HPDE6-E6E7 (cell line): ENCODE measurements around the gene C2CD2.

Experiments used
- DNase-seq: peaks from one replicate; pipeline ENCODE4 v3.0.0; 2011; ENCODE audit warnings: missing footprints; ENCODE audit errors: extremely low spot score

The C2CD2 gene

DNA sequence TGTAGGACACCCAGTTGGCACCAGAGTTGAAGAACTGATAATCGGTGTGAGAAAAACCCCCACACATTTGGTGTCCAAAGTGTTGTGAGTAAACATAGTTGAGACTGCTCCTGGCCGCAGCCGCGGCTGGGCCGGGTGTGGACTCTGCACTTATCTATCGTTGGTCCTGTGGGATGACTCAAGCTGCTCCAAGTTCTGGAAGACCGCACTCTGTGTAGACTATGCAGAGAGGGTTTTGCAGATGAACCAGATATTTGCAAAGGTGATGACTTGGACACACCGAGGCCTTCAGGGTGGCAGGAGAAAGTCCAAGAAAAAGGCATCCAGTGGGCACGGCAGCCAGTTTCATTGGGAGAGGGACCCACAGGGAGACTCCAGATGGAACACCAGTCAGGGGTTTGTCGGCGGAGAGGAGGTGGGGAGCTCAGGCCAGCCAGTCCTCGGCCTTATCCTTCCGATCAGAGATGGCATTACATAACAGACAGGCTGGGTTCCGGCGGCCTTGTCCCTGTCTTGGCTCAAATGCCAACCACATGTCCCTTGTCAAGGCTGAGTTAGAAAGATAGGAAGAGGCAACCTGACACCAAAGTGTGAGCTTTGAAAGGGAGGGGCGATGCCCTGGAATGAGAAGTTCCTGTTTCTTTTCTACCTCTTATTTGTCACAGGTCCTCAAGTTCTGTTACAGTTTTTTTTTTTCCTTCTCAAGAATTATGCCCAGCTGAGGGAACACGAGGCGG lies 21.1 kb downstream of the C2CD2 start:
- DNase-seq = no peak

DNA sequence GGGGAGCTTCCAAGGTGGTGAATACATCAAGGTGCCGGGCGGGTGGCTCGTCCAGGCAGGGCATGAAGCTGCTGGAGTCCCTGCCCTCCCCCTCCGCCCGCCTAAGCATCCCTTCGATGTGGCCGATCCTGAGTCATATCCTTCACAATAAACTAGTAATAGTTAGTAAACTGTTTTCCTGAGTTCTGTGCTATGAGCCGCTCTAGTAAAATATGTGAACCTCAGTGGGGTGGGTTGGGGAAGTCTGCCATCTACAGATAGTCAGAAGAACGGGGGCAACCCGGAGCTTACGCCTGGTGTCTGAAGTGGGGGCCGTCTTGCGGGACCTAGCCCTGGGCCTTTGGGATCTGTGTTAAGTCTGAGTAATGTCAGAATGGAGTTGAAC lies 21.6 kb downstream of the C2CD2 start:
- DNase-seq = peak; percentile 88

DNA sequence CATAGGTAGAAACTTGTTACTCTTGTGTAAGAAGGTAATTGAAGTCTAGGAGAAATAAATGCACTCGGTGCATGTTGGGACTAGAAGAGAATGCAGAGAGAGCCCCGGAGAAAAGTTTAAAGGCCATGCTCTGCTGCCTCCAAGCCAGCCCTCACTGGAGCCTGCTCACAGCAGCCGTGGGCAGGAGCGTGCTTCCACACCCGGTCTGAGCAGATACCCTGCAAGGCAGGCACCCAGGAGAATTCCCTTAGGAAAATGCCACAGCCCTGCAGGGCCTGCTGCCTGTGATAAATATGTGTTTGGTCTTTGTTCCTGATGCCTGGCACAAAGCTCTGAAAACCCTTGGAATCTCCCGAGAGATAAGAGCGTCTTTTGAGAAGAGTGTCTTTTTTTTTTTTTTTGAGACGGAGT lies 22.8 kb downstream of the C2CD2 start:
- DNase-seq = peak; percentile 80

DNA sequence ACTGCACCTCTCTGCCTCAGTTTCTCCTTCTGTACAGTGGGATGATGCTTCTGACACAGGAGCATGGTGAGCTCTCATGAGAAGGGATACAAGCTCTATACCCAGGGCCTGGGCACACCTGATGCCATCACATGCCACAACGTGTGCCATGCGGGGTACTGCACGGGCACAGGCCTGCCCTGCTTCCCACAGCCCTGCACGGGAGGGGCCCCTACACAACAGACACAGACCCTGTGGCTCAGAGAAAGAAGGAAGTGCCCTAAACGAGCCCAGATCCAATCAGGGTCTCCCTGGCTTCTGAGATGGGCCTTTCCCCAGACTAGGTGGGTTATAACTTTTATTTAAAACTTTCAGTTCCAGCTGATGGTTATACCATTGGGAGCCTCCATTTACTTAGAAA lies 24.6 kb downstream of the C2CD2 start:
- DNase-seq = no peak

DNA sequence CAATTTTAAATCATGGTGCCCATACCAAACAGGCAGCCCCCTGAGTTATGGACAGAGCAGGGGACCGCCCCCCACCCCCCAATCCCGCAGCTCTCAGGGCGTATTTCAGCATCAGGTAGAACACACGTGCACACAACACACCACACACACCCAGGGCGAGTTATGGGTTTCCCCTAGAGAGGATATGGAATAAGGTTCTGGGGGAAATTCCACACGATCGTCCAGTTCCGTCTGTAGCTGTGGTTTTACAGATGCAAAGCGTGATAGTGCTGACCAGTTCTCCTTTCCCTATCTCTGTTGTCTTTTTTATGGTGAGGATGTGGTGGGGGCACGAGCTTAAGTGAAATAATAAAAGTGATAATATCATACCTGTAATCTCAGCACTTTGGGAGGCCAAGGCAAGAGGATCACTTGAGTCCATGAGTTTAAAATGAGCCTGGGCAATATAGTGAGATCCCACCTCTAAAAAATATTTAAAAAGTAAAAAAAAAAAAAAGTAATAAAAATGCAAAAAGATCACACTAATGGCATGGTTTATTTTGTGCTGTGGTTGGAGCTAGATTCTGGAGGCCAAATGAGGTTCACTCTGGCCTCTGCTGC lies 25.1 kb downstream of the C2CD2 start:
- DNase-seq = no peak

DNA sequence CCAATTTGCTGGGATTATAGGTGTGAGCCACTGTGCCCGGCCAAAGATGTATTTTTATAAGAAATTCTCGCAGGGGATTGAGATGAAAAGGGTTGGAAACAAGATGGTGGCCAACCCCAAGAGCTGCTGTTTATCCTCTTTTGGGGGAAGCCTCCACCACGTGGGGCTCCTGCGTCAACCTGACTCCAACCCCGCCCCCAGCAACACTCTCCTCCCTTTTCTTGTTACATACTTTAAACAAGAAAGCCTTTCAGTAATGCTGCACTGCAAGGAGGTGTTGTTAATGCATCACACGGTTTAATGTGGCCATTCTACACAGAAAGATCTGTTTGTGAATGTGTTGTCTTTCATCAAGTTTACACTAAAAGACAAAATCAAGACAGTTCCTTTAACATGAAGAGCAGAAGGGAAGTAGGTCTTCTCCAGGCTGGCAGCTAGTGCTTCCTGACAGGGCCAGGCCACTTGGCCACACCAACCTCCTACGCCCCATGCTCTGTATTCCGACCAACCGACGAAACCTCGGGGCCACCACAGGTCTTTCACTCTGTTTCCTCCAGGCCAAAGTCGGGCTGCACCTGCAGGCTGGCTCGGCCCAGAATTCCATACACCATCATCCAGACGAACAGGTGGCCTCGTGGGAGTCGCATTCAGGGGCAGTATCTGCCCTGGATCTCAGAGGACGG lies 25.9 kb downstream of the C2CD2 start:
- no peak for DNase-seq

DNA sequence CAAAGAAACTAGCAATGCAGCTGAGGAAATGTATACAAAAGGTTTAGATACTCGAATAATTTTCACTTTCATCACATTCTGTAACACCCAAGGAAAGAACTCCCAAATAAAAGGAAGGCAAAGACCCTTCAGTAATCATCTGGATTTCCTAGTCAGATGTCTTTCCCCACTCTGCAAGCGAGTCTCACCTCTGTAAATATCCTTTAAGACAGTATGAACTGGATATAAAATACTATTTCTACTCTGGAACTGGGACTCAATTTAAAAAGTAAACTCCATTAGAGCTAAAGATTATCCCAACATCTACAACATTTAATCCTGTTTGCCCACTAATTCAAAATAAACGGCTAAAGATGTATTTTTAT lies 27.0 kb downstream of the C2CD2 start:
- no peak for DNase-seq

DNA sequence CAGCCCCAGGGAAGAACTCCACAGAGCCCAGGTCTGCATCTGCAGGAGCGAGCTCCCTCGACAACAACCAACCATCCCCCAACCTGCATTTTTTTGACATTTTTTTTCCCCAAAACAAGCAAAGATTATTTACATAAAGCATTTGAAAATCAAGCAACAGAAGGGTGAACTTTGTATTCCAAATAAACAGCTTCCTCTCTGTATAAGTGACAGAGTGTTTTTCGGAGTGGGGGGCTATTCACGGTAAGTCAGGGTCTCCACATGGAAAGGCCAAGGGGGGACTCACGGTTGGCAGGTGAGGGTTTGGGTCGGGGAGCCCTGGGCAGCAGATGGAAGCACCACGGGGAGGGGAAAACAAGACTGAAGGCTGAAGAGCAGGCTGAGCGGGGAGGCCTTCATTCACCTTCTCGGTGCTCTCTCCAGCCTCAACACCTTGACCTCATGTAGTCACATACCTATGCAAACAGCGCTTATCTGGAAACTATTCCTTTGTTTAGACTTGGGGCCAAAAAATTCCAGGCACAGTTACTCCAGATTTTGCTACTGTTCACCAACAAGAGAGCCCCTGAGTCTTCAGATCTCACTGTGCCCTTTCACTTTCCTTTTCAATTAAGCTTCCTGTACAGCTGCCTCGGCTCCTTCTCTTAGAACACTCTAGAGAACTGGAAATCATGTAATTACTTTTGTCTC lies 27.6 kb downstream of the C2CD2 start:
- peak; percentile 41 for DNase-seq

DNA sequence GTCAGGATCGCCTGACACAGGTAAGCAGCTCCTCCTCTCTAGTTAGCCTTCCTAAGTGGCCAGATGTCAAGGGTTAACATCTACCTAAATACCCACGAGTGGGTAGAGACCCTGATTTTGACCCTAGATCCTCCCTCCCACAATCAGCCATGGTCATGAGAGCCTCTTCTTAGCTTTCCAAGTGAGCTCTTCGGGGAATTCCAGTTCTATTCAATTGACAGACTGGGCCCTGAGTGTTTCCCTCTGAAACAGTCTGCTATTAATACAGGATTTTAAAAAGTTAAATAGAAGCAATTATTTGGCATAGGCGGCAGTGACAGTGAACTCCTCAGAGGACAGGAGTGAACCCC lies 28.1 kb downstream of the C2CD2 start:
- no peak for DNase-seq

DNA sequence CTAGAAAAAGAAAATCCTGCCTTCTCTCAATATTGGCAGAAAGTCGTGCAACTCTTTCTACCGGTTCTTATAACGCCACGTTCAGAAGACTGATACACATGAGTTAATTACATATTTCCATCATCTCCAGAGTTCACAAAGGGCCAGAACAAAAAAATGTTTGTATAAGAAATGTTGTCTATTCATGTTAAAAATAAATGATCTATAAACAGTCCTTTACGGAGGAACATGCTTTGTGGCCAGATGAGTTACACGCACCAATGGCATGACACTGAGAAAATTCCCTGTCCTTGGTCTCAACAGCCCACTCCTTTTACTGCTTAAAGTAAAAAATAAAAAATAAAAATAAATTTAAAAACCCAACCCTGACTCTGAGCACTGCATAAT lies 29.5 kb downstream of the C2CD2 start:
- no peak for DNase-seq

DNA sequence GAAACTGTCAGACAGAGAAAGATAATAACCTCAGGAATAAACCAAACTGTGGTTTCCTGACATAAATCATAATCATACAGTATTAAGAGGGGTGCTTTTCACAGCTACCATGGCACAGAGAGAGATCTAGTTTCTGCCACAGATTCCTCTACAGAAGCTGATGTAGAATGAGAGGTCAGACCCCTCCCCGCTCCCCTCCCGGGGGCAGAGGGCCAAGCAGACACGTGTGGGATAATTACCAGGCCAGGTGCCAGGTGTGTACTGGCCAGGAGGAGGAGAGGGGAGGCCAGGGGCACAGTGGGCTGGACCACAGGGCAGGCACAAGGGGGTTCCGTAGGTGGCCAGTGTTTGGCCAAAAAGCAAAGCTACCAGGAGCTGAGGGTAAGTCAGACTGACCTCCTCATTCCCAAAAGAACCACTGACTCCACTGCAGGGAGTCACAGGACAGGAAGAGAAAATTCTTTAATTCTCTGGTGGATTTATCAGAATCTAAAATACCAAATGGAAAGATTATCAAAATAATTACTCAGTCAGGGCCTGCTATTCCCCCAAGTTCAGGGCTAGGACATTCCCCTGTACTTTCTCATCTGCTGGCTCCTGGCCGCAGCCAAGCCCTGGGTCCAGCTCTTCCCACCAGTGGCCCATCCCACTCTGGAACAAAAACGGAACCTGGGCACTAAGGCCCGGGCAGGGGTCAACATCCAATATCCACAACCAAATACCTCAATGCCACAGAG lies 30.0 kb downstream of the C2CD2 start:
- DNase-seq = no peak

DNA sequence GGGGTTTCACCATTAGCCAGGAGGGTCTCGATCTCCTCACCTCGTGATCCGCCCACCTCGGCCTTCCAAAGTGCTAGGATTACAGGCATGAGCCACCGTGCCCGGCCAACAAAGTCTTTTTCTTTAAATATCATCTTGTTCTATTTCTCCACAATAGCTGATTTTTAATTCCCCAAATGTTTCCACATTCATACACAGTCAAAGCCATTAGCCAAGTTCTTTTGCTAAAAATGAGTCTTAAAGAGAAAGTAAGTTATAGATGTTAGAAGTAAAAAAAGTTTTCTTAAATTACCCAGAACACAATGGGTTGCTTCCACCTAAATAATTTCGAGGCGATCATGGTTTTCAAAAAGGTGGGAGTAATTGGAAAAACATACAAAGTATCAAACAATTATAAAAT lies 30.6 kb downstream of the C2CD2 start:
- no peak for DNase-seq

DNA sequence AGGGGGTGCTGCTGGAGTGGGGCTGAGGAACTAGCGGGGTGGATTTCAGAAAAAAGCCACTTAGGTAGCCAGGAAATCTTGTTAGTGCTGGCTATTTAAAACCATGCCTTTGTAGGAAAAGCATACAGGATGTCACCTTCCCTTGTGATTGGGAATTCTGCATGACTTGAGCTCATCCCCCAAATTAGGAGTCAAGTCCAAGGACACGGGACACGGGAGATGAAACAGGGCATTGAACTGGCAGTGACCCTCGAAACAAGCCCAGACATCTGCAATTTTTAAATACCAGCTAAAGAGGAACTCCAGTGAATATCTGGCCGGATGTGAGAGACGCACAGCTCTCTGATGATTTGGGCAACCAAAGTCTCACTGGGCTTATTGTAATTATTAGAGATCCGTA lies 32.8 kb downstream of the C2CD2 start:
- DNase-seq = no peak

DNA sequence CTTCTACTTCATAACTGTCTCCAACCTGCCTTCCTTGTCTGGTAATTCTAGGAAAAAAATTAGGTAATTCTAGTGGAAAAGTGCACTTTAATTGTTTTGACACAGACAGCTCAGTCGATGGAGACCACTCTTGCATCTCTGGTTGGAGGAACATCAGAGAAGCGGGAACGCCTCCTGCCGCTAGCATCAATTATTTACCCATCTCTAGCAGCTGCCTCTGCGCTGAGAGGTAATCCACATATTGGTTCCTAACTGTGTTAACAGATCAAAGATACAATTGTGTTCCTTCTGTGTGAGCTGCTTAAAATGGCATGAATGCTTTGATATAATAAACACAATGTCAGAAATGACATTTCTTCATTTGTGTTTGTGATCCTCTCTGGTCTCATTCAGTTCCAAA lies 33.3 kb downstream of the C2CD2 start:
- no peak for DNase-seq

DNA sequence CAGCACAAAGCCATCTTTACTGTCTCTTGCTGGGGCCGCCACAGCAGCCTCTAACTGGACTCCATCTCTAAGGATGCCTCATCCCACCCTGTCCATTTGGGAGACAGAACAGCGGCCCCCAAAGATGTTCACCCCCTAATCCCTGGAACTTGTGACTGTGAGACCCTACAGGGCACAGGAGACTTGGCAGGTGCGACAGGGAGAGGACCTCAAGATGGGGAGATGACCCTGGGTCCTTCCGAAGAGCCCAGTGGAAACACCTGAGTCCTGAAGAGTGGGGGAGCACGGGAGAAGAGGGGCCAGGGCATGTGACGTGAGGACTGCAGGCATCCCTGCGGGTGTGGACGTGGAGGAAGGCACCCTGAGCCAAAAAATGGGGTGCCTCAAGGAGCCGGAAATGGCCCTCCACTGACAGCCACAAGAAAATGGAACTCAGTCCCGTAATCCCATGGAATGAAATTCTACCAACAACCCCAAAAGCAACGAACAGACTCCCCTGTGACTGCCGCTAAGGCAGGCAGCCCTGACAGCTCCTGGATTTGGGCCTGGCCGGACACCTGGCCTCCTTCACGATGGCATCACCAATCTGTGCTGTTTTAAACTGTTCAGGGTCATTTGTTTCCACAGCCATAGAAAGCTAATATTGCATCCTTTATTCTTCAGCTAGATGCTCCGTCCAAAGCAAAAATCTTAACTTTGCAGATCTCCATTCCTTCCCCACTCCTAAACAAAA lies 34.0 kb downstream of the C2CD2 start:
- DNase-seq = no peak

DNA sequence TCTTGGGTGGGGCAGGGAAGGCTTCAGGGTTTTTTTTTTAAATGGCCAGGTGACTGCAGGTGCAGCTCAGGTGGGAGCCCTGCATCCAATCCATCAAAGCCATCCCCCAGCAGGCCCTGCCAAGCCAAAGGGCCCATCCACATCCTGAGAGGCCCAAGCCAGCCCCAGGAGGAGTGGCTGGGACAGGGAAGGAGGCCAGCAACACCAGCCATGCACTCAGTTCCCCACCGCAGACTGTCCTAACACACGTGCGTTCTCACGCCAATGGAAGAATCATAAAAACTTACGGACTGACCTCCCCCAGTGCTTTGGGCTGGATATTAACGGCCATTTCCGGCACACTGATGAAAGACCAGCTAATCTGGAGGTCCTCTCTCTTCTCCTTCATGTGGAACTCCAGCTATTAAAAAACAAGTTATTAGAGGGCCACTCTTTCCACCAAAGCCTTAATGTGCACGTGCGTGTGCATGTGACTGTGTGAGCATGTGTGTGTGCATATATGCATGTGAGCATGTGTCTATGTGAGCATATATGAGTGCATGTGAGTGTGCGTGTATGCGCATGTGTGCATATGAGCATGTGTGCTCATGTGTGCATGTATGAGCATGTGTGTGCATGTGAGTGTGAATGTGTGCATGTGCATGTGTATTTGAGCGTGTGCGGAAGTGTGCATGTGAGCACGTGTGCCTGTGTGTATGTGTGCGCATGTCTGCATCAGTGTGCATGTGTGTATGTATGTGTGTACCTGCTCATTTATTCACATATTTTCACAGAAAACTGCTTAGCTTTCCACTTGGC lies 35.1 kb downstream of the C2CD2 start:
- DNase-seq = no peak

DNA sequence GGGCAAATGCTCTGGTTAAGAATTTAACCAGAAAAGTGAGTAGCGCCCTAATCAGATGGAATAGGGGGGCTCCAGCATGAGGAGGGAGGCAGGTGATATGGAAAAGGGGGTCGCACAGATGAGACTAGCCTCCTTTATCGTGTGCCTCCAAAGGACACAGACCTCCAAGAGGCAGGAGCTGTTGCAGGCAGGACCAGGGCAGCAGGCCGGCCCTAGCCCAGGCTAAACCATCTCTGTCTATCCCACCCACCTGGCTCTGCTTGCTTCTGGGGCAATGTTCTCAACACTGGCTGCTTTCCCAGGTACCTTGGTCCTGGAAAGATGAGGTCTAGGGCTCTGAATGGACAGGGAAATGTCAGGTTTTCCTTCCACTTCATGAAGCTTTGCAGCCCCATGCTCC lies 36.3 kb downstream of the C2CD2 start:
- no peak for DNase-seq

DNA sequence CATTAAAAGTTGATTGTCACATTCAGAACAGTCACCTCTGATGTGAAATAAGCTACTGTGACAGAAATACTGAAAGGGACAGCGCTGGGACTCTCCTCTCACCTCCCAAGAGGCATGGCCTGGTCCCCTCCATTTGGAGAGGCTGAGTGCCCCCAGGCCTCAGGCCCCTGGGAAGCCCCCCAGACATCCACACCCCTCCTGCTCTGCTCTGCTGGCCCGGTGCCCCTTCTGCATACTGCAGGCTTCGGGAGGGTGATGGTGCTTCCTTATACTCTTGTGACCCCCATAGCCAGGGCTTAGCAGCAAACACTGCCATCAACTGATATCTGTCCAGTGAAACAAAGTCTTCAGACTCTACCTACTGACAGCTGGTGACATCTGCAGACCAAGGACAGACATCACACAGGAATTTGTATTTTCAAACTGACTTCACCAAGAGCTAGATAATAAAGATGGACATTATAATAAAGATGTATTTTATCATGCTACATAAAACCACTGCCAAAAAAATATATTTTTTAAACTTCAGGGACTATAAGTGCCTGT lies 36.9 kb downstream of the C2CD2 start:
- DNase-seq = no peak

DNA sequence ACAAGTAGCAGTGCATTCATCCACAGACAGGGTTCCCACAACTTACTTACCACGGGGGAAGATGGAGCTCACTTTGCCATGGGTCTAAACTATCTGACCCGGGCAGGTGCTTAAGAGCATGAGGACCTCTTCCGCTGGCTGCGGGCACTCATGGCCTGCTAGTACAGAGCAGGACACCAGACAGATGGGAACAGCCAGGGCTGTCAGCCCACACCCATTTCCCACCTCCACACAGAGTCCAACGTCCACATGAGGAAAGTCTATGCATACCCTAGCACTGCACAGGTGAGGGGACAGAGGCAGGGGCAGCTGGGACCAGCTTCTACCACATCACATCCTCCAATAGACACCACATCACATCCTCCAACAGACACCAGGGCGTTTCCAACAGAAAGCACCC lies 38.9 kb downstream of the C2CD2 start:
- DNase-seq = no peak

DNA sequence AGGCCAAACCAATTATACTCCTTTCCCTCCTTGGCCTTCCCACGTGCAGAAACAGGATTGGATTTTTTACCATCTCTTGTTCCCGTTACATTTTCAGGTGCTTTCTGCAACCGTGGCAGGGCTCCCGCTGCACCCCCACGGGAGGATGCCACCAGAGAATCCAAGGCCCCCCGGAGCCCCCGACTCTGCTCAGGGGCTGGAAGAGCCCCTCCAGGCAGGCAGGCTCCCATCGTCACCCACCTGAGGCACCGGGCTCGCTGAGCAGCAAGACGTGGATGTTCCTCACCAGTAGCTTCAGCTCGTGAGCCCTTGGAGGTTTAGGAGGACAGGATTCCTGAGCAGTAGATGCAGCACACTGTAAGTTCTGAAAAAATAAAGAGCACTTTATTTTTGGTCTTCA lies 39.5 kb downstream of the C2CD2 start:
- no peak for DNase-seq
